DOHH2 (cell line): ENCODE results near the gene CACNG1.

Experiments used
- CTCF ChIP-seq: fragments of 200-600 bp; sonication (generic); IDR thresholded peaks from one replicate; pipeline ENCODE4 v1.5.1; 2014; ENCODE audit warnings: antibody characterized with exemption, mild to moderate bottlenecking, low read depth, low read length; ENCODE audit not compliant: poor library complexity, severe bottlenecking
- EZH2phosphoT487 ChIP-seq: fragments of 200-600 bp; sonication (generic); IDR thresholded peaks from 2 replicates; pipeline ENCODE4 v1.6.1; 2017; ENCODE audit warnings: borderline replicate concordance, mild to moderate bottlenecking, antibody characterized with exemption, low read length, moderate library complexity, mixed read lengths

- TF ChIP-seq CTCF: no peak
- no peak for TF ChIP-seq EZH2phosphoT487
Observed at GRCh38 chr17:67015001-67015400, 29.4 kb upstream of the CACNG1 start.
